Endothelial cell (in vitro differentiated cells): ENCODE results near the gene GCN1. TPM values are rescaled to one million over a fixed set of nuclear protein-coding genes. Genes with fewer than 3 reads are reported as not detected.

Source experiments
- DNase-seq: peaks from one replicate; pipeline ENCODE4 v3.0.0; 2021; ENCODE audit warnings: low spot score
- H3K27ac Mint-ChIP-seq: one replicate; pipeline ENCODE4 v1.8.0; 2021; ENCODE audit warnings: mixed read lengths, inconsistent platforms; ENCODE audit not compliant: unreplicated experiment
- H3K27me3 Mint-ChIP-seq: one replicate; pipeline ENCODE4 v1.8.0; 2021; ENCODE audit warnings: mild to moderate bottlenecking, moderate library complexity, mixed read lengths, inconsistent platforms; ENCODE audit not compliant: unreplicated experiment
- H3K36me3 Mint-ChIP-seq: one replicate; pipeline ENCODE4 v1.8.0; 2021; ENCODE audit warnings: mild to moderate bottlenecking, low read depth, mixed read lengths, inconsistent platforms; ENCODE audit not compliant: unreplicated experiment
- H3K4me1 Mint-ChIP-seq: one replicate; pipeline ENCODE4 v1.8.0; 2021; ENCODE audit warnings: mild to moderate bottlenecking, mixed read lengths, inconsistent platforms; ENCODE audit not compliant: unreplicated experiment
- H3K4me3 Mint-ChIP-seq: one replicate; pipeline ENCODE4 v1.8.0; 2021; ENCODE audit warnings: mild to moderate bottlenecking, mixed read lengths, inconsistent platforms; ENCODE audit not compliant: unreplicated experiment
- H3K9me3 Mint-ChIP-seq: one replicate; pipeline ENCODE4 v1.8.0; 2021; ENCODE audit warnings: mixed read lengths, inconsistent platforms; ENCODE audit not compliant: unreplicated experiment
- CTCF ChIP-seq: fragments of 200-600 bp; sonication (generic); IDR thresholded peaks from one replicate; pipeline ENCODE4 v1.5.0; 2021; ENCODE audit warnings: antibody characterized with exemption; ENCODE audit not compliant: unreplicated experiment
- total RNA-seq: library from RNA; stranded (reverse); fragmentation: NEBNext Ultra II Directional; extraction: Animal tissue kit (Norgen Biotek cat#: 25700); gene quantifications from one replicate; pipeline ENCODE4 v1.2.1, GENCODE V29; 2021; ENCODE audit not compliant: unreplicated experiment

The GCN1 gene
- total RNA-seq, 1 donor from 2014 or later = 54.0 TPM

GRCh38 chr12:120225852-120226640 lies 31.5 kb upstream of the GCN1 start:
- DNase-seq = no peak
- peaks cover 19% of the 10 kb centered on the region for H3K27me3 Mint-ChIP-seq
- H3K27ac Mint-ChIP-seq = peak overlapping the region; percentile 61
- H3K4me1 Mint-ChIP-seq = peaks cover 49% of the 10 kb centered on the region
- no peaks in the 10 kb centered on the region for H3K9me3 Mint-ChIP-seq
- TF ChIP-seq CTCF = no peak
- peaks cover 19% of the 10 kb centered on the region for H3K36me3 Mint-ChIP-seq
- no peak overlapping the region for H3K4me3 Mint-ChIP-seq

- Mint-ChIP-seq H3K27ac (peak overlapping the region; percentile 72), H3K4me1 (peaks cover 40% of the 10 kb centered on the region), H3K36me3 (peaks cover 22% of the 10 kb centered on the region), H3K4me3 (no peak overlapping the region), H3K9me3 (no peaks in the 10 kb centered on the region), H3K27me3 (peaks cover 22% of the 10 kb centered on the region)
- TF ChIP-seq CTCF = no peak
- DNase-seq = no peak
These were observed 30.7 kb upstream of the GCN1 start for GRCh38 chr12:120225200-120225558.

- Mint-ChIP-seq H3K27ac (no peak overlapping the region), H3K4me3 (no peak overlapping the region), H3K4me1 (peaks cover 34% of the 10 kb centered on the region), H3K9me3 (no peaks in the 10 kb centered on the region), H3K27me3 (peaks cover 19% of the 10 kb centered on the region), H3K36me3 (peaks cover 28% of the 10 kb centered on the region)
- TF ChIP-seq CTCF = no peak
- DNase-seq = no peak
These were observed 30.0 kb upstream of the GCN1 start for GRCh38 chr12:120224304-120225199.

GRCh38 chr12:120223458-120224303 lies 29.2 kb upstream of the GCN1 start:
- Mint-ChIP-seq H3K4me1 (peaks cover 27% of the 10 kb centered on the region), H3K36me3 (peaks cover 31% of the 10 kb centered on the region), H3K9me3 (no peaks in the 10 kb centered on the region), H3K27me3 (peaks cover 16% of the 10 kb centered on the region), H3K4me3 (peak overlapping the region; percentile 76), H3K27ac (no peak overlapping the region)
- no peak for TF ChIP-seq CTCF
- no peak for DNase-seq
